HG03460 (cell line): Measurements from ENCODE around the gene VPS35L.

Source experiments
- ATAC-seq: cut with Tn5 transposase; IDR thresholded peaks from one replicate; pipeline ENCODE4 v1.9.1; 2021; ENCODE audit not compliant: unreplicated experiment

The VPS35L gene

GRCh38 chr16:19743816-19744159 lies 188.3 kb downstream of the VPS35L start:
- ATAC-seq: no peak

- no peak for ATAC-seq
Measured at GRCh38 chr16:19744670-19745069, 189.2 kb downstream of the VPS35L start.

- no peak for ATAC-seq
Measured at GRCh38 chr16:19745286-19746010, 189.9 kb downstream of the VPS35L start.

- no peak for ATAC-seq
Measured at GRCh38 chr16:19746561-19746960, 191.1 kb downstream of the VPS35L start.

GRCh38 chr16:19748389-19749168 lies 193.1 kb downstream of the VPS35L start:
- ATAC-seq: no peak

GRCh38 chr16:19749571-19750080 lies 194.1 kb downstream of the VPS35L start:
- no peak for ATAC-seq
